ENCODE data around the gene PIAS4.

The PIAS4 gene

GRCh38 chr19:4042731-4043082 lies 35.2 kb downstream of the PIAS4 start:
- DNase-seq (ENCODE audit: low read depth in 2 of 2): no peak

GRCh38 chr19:4043401-4043800 lies 35.9 kb downstream of the PIAS4 start:
- DNase-seq (ENCODE audit: low read depth in 2 of 2): no peak

GRCh38 chr19:4043966-4044715 lies 36.6 kb downstream of the PIAS4 start:
- no peak for DNase-seq (ENCODE audit: low read depth in 2 of 2)

- DNase-seq (ENCODE audit: low read depth in 2 of 2): no peak
These were observed 37.5 kb downstream of the PIAS4 start for GRCh38 chr19:4044990-4045465.

- no peak for DNase-seq (ENCODE audit: low read depth in 2 of 2)
These were observed 38.2 kb downstream of the PIAS4 start for GRCh38 chr19:4045597-4046361.

GRCh38 chr19:4046362-4046691 lies 38.8 kb downstream of the PIAS4 start:
- no peak for DNase-seq (ENCODE audit: low read depth in 2 of 2)

- no peak for DNase-seq (ENCODE audit: low read depth in 2 of 2)
These were observed 39.6 kb downstream of the PIAS4 start for GRCh38 chr19:4046946-4047683.

GRCh38 chr19:4049432-4049831 lies 41.9 kb downstream of the PIAS4 start:
- DNase-seq (ENCODE audit: low read depth in 2 of 2): no peak

GRCh38 chr19:4051175-4052101 lies 43.9 kb downstream of the PIAS4 start:
- DNase-seq (ENCODE audit: low read depth in 2 of 2): no peak

GRCh38 chr19:4052114-4052992 lies 44.8 kb downstream of the PIAS4 start:
- DNase-seq (ENCODE audit: low read depth in 2 of 2): no peak

- no peak for DNase-seq (ENCODE audit: low read depth in 2 of 2)
These were observed 45.5 kb downstream of the PIAS4 start for GRCh38 chr19:4052993-4053422.

GRCh38 chr19:4053423-4054324 lies 46.1 kb downstream of the PIAS4 start:
- no peak for DNase-seq (ENCODE audit: low read depth in 2 of 2)

- no peak for DNase-seq (ENCODE audit: low read depth in 2 of 2)
These were observed 47.1 kb downstream of the PIAS4 start for GRCh38 chr19:4054441-4055208.

GRCh38 chr19:4055209-4055552 lies 47.6 kb downstream of the PIAS4 start:
- no peak for DNase-seq (ENCODE audit: low read depth in 2 of 2)

- peak in 1 of 2 donors; percentile 30 for DNase-seq (ENCODE audit: low read depth in 2 of 2)
These were observed 50.6 kb downstream of the PIAS4 start for GRCh38 chr19:4057931-4058692.

- no peak for DNase-seq (ENCODE audit: low read depth in 2 of 2)
These were observed 51.3 kb downstream of the PIAS4 start for GRCh38 chr19:4058693-4059452.

GRCh38 chr19:4059453-4059871 lies 51.9 kb downstream of the PIAS4 start:
- no peak for DNase-seq (ENCODE audit: low read depth in 2 of 2)
